NB4 (cell line): ENCODE results near the gene SLC35B2.

ENCODE experiments used
- CTCF ChIP-seq: IDR thresholded peaks from one replicate; pipeline ENCODE4 v1.5.1; 2012; ENCODE audit warnings: low read depth, low read length
- MAX ChIP-seq: IDR thresholded peaks from 2 replicates; pipeline ENCODE4 v1.6.1; 2011; ENCODE audit warnings: low read depth, low read length
- POLR2A ChIP-seq: IDR thresholded peaks from 2 replicates; pipeline ENCODE4 v1.6.1; 2011; ENCODE audit warnings: mild to moderate bottlenecking; ENCODE audit not compliant: insufficient read length; ENCODE audit errors: extremely low read depth

GRCh38 chr6:44271406-44271723 lies 14.0 kb upstream of the SLC35B2 start:
- TF ChIP-seq CTCF: no peak
- no peak for TF ChIP-seq POLR2A
- TF ChIP-seq MAX: no peak
